Ovary (tissue), 9 donors: ENCODE results near the gene RMDN2. TPM values are rescaled to one million over a fixed set of nuclear protein-coding genes. Genes with fewer than 3 reads are reported as not detected.

ENCODE experiments used
- DNase-seq, 5 donors: peaks; one replicate each; pipeline ENCODE4 v3.0.0-alpha.2; 2019 to 2020
- H3K27ac ChIP-seq, 2 donors: fragments of 200-600 bp; one replicate each; pipeline versions ENCODE4 v1.5.1 to v1.8.0; 2019 to 2022
- H3K27me3 ChIP-seq: fragments of 200-600 bp; one replicate; pipeline ENCODE4 v1.8.0; 2022
- H3K36me3 ChIP-seq: fragments of 200-600 bp; sonication (generic); one replicate; pipeline ENCODE4 v1.5.1; 2019
- H3K4me1 ChIP-seq: one replicate; pipeline ENCODE4 v1.8.1; 2013; ENCODE audit warnings: mild to moderate bottlenecking, moderate library complexity; ENCODE audit not compliant: insufficient read depth
- H3K4me3 ChIP-seq: fragments of 200-600 bp; sonication (generic); one replicate; pipeline ENCODE4 v1.5.1; 2017
- H3K9me3 ChIP-seq, 2 donors: fragments of 200-600 bp in 1 of 2; sonication (generic) in 1 of 2; one replicate each; pipeline versions ENCODE4 v1.5.1 to v1.8.1; 2013 to 2019; ENCODE audit warnings: mild to moderate bottlenecking in 1 of 2, moderate library complexity in 1 of 2
- CTCF ChIP-seq, 3 donors: fragments of 450-650 bp in 2 of 3; fragments of 200-600 bp in 1 of 3; IDR thresholded peaks; one replicate each; pipeline versions ENCODE4 v1.5.1 to v1.8.0; 2016 to 2022; ENCODE audit warnings: antibody characterized with exemption in 3 of 3, mild to moderate bottlenecking in 1 of 3
- EP300 ChIP-seq: sonication (generic); formaldehyde crosslinking; IDR thresholded peaks from one replicate; pipeline ENCODE4 v1.6.1; 2017; ENCODE audit warnings: antibody characterized with exemption
- POLR2A ChIP-seq: fragments of 450-650 bp; IDR thresholded peaks from one replicate; pipeline ENCODE4 v1.6.1; 2017; ENCODE audit warnings: antibody characterized with exemption, mild to moderate bottlenecking, moderate library complexity
- WGBS, 3 donors: extraction: QIAGEN DNeasy Blood & Tissue Kit in 1 of 3; methylation state at CpG; one replicate each; pipeline versions ENCODE4 v1.1.5 to v1.1.7; 2013 to 2017; 5-methylcytosine and 5-hydroxymethylcytosine counted together
- intact Hi-C, 4 donors: fragments of 100-400 bp; cut with DNase I; formaldehyde crosslinking; loops; one replicate each; pipeline versions ENCODE4 v1.11.0 to v1.15.1; 2022 to 2023
- polyA plus RNA-seq, 2 donors: library from polyadenylated mRNA; stranded (reverse); fragments of 200-250 nt in 1 of 2; fragments of 350-450 nt in 1 of 2; fragmentation: Illumina TruSeq in 1 of 2; extraction: RNeasy Lipid Tissue Mini Kit (QIAGEN cat#74804) in 1 of 2; gene quantifications; one replicate each; pipeline ENCODE4 v1.2.3, GENCODE V29; 2013 to 2014
- total RNA-seq, 7 donors: library from RNA; depleted of rRNA in 2 of 7; stranded (reverse); fragments of >200 nt in 2 of 7; fragmentation: NEBNext Ultra II Directional in 3 of 7; extraction: Animal tissue kit (Norgen Biotek cat#: 25700) in 3 of 7; gene quantifications; one replicate each; pipeline versions ENCODE4 v1.1.0 to v1.2.4, GENCODE V29; 2016 to 2023
- donor health status: DM: no; HTN: no; CAD: no; lungs with moderate emphysema.
- donor health status: DM: no; HTN: no; CAD: no.
- donor health status: Bipolar disorder and iron deficiency.
- donor health status: DM: yes; HTN: yes; CAD: no.
- donor health status: DM: no; HTN: no; CAD: no.
- donor health status: DM: yes; HTN: yes; CAD: no.

RMDN2 gene
- total and polyA plus RNA-seq, 9 donors, result 4.7 to 60.9 (median 6.4) TPM

GRCh38 chr2:37916512-37917082 lies 8.5 kb upstream of the RMDN2 start:
- intact Hi-C loops, result no loop called here
- DNase-seq, result peak in 2 of 5 donors; percentile 44 to 46
- no peaks in the 10 kb centered on the region for H3K36me3 ChIP-seq
- H3K9me3 ChIP-seq, result no peaks in the 10 kb centered on the region
- peaks cover 2% of the 10 kb centered on the region for H3K4me1 ChIP-seq
- 53 to 61% (median 59%) methylated on average over 3 of the region's 3 CpGs for WGBS, 3 donors
- H3K27ac ChIP-seq, result no peak overlapping the region
- TF ChIP-seq CTCF (IDR thresholded peaks at IDR 0.05) (no peak), EP300 (no peak)
- no peak overlapping the region for H3K4me3 ChIP-seq
- H3K27me3 ChIP-seq, result no peaks in the 10 kb centered on the region

GRCh38 chr2:37917281-37918228 lies 7.5 kb upstream of the RMDN2 start:
- DNase-seq, result no peak
- Histone ChIP-seq H3K4me3 (no peak overlapping the region), H3K36me3 (no peaks in the 10 kb centered on the region), H3K4me1 (peaks cover 2% of the 10 kb centered on the region), H3K9me3 (no peaks in the 10 kb centered on the region), H3K27ac (no peak overlapping the region), H3K27me3 (no peaks in the 10 kb centered on the region)
- intact Hi-C loops, result no loop called here
- WGBS, 3 donors, result 85 to 93% (median 93%) methylated on average over 9 of the region's 9 CpGs
- TF ChIP-seq CTCF (IDR thresholded peaks at IDR 0.05) (no peak), POLR2A (no peak), EP300 (no peak)

- intact Hi-C loops, result no loop called here
- H3K36me3 ChIP-seq, result no peaks in the 10 kb centered on the region
- no peak for TF ChIP-seq CTCF (IDR thresholded peaks at IDR 0.05)
- no peak for TF ChIP-seq EP300
- TF ChIP-seq POLR2A, result no peak
- H3K27ac ChIP-seq, result no peak overlapping the region
- no peak for DNase-seq
- H3K9me3 ChIP-seq, result no peaks in the 10 kb centered on the region
- no peaks in the 10 kb centered on the region for H3K27me3 ChIP-seq
- no peak overlapping the region for H3K4me3 ChIP-seq
- H3K4me1 ChIP-seq, result peaks cover 2% of the 10 kb centered on the region
Measured at GRCh38 chr2:37918742-37919186, 6.3 kb upstream of the RMDN2 start.

- H3K4me1 ChIP-seq, result peaks cover 2% of the 10 kb centered on the region
- 74 to 78% (median 76%) methylated on average over 2 of the region's 2 CpGs for WGBS, 3 donors
- TF ChIP-seq EP300 (no peak), POLR2A (no peak), CTCF (IDR thresholded peaks at IDR 0.05) (no peak)
Measured at GRCh38 chr2:37919631-37920032, 5.5 kb upstream of the RMDN2 start.

More at GRCh38 chr2:37919631-37920032, 5.5 kb upstream of the RMDN2 start:
- no peaks in the 10 kb centered on the region for H3K9me3 ChIP-seq
- H3K36me3 ChIP-seq, result no peaks in the 10 kb centered on the region
- intact Hi-C loops, result no loop called here
- H3K27ac ChIP-seq, result no peak overlapping the region
- no peak for DNase-seq
- H3K27me3 ChIP-seq, result no peaks in the 10 kb centered on the region
- H3K4me3 ChIP-seq, result no peak overlapping the region
